SJSA1 (cell line): Measurements from ENCODE around the gene FAM216B. TPM values are rescaled to one million over a fixed set of nuclear protein-coding genes. Genes with fewer than 3 reads are reported as not detected.
"Not testable (repeated sequence)": the region's sequence is repeated elsewhere in the genome, so short reads cannot be mapped to it uniquely, and the experiment has no call there.

Source experiments
- DNase-seq, 2 experiments: peaks; one replicate each; pipeline ENCODE4 v3.0.0-alpha.2; 2015 to 2020; ENCODE audit warnings: low spot score in 2 of 2, low read depth in 1 of 2
- H3K27ac ChIP-seq: fragments of 250-450 bp; sonication (Bioruptor Pico); 2 replicates; pipeline ENCODE4 v1.5.1; 2020; ENCODE audit warnings: mild to moderate bottlenecking, moderate library complexity
- H3K27me3 ChIP-seq: fragments of 250-450 bp; sonication (Bioruptor Pico); replicated peaks from 2 replicates; pipeline ENCODE4 v1.5.1; 2020; ENCODE audit warnings: mild to moderate bottlenecking, moderate library complexity
- H3K36me3 ChIP-seq: fragments of 250-450 bp; sonication (Bioruptor Pico); 2 replicates; pipeline ENCODE4 v1.5.1; 2020; ENCODE audit warnings: mild to moderate bottlenecking
- H3K4me1 ChIP-seq: fragments of 250-450 bp; sonication (Bioruptor Pico); replicated peaks from 2 replicates; pipeline ENCODE4 v1.6.1; 2021; ENCODE audit warnings: mild to moderate bottlenecking
- H3K4me3 ChIP-seq: fragments of 250-450 bp; sonication (Bioruptor Pico); 2 replicates; pipeline ENCODE4 v1.5.1; 2020; ENCODE audit warnings: mild to moderate bottlenecking
- H3K9me3 ChIP-seq: fragments of 250-450 bp; sonication (Bioruptor Pico); replicated peaks from 2 replicates; pipeline ENCODE4 v1.5.1; 2020; ENCODE audit warnings: mild to moderate bottlenecking
- total RNA-seq: library from RNA; depleted of rRNA; stranded (reverse); fragments of >200 nt; shearing (Covaris generic); gene quantifications from 2 replicates; pipeline ENCODE4 v1.2.3, GENCODE V29; 2014

Gene FAM216B
- total RNA-seq, 1 experiment from 2014 or later: not detected

DNA sequence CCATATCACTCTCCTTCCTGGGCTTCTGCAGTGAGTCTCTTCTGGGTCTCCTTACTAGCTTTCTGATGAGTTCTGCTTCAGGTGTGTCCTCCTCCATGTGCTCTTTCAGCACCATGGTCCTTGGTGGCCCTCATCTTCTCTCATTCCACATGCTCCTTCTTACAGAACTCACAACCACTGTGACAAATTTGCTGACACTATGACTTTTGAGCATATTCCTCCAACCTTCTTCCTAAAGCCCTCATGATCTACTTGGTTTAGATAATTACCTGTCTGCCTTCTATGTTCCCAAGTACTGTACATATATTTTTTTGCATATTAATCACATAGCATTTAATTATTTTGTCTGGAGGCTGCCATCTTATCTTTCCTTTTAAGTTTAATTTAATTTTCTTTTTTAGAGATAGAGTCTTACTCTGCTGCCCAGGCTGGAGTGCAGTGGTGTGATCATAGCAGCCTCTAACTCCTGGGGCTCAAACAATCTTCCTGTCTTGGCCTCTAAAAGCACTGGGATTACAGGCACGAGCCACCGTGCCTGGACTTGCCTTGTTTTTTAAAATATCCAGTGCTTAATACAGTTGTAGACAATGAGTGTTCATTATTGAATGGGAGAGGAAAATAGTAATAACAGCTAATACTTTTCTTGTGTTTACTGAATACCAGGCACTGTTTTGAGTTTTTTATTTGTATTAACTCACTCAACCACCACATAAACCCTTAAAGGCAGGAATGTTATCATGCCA lies 23.5 kb upstream of the FAM216B start:
- Histone ChIP-seq H3K4me3 (no peak overlapping the region), H3K9me3 (no peaks in the 10 kb centered on the region; the same call in 1 of the 2 replicates), H3K27ac (no peak overlapping the region), H3K4me1 (peaks cover 60% of the 10 kb centered on the region), H3K27me3 (no peaks in the 10 kb centered on the region), H3K36me3 (no peaks in the 10 kb centered on the region)
- DNase-seq: no peak

DNA sequence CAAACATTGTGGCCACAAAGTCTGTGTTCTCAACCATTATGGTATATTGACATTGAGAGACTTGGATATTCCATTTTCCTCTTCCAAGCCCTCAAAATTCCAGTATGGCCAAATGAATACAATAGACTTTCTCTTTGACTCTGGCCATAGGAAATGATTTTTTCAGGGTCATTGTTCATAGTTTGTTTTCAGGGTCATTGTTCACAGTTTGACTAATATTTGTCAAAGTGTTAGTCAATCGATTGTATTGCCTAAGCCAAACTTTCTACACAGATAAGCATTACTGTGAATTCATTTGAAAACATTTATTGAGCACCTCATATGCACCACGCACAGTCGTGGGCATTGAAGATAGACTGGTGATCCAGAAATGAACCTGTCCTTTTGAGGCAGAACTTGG lies 22.9 kb upstream of the FAM216B start:
- no peaks in the 10 kb centered on the region for H3K27me3 ChIP-seq
- no peaks in the 10 kb centered on the region for H3K36me3 ChIP-seq
- H3K4me3 ChIP-seq: no peak overlapping the region
- no peak overlapping the region for H3K27ac ChIP-seq
- no peak for DNase-seq
- H3K4me1 ChIP-seq: peaks cover 60% of the 10 kb centered on the region
- H3K9me3 ChIP-seq: no peaks in the 10 kb centered on the region; the same call in 1 of the 2 replicates

DNA sequence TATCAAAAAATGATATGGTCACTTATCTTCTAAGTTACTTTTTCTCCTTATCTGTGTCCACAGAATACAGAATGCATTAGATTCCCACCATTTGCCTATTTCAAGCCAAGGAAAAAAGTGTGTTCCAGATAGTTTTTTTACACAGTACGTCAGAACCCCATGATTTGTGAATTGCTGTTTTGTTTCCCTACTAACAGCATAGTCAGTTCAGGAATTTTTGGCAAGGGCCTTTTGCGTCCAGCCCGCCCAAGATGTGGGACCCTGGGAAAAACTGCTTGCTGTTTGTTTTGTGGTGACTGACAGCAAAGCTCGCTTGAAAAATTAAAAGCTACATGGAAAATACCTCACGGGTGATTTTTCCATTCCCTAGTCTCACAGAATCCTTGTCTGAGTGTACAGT lies 20.4 kb upstream of the FAM216B start:
- peak; percentile 89 to 95 for DNase-seq
- Histone ChIP-seq H3K9me3 (no peaks in the 10 kb centered on the region), H3K27ac (peak overlapping the region; percentile 98), H3K36me3 (no peaks in the 10 kb centered on the region), H3K4me3 (no peak overlapping the region), H3K4me1 (peaks cover 39% of the 10 kb centered on the region), H3K27me3 (no peaks in the 10 kb centered on the region)

- peaks cover 39% of the 10 kb centered on the region for H3K4me1 ChIP-seq
- no peaks in the 10 kb centered on the region for H3K27me3 ChIP-seq
Observed at GRCh38 chr13:42762251-42762650, 19.1 kb upstream of the FAM216B start.

GRCh38 chr13:42762917-42763316 lies 18.5 kb upstream of the FAM216B start:
- peaks cover 39% of the 10 kb centered on the region for H3K4me1 ChIP-seq
- no peaks in the 10 kb centered on the region for H3K9me3 ChIP-seq
- H3K27ac ChIP-seq: peak overlapping the region; percentile 98
- DNase-seq: peak in 1 of 2 experiments; percentile 75
- H3K36me3 ChIP-seq: no peaks in the 10 kb centered on the region
- H3K27me3 ChIP-seq: no peaks in the 10 kb centered on the region
- H3K4me3 ChIP-seq: no peak overlapping the region

More at GRCh38 chr13:42762251-42762650, 19.1 kb upstream of the FAM216B start:
- H3K36me3 ChIP-seq: no peaks in the 10 kb centered on the region
- DNase-seq: peak; percentile 66 to 90
- no peak overlapping the region for H3K4me3 ChIP-seq
- H3K9me3 ChIP-seq: no peaks in the 10 kb centered on the region
- peak overlapping the region; percentile 98 for H3K27ac ChIP-seq

DNA sequence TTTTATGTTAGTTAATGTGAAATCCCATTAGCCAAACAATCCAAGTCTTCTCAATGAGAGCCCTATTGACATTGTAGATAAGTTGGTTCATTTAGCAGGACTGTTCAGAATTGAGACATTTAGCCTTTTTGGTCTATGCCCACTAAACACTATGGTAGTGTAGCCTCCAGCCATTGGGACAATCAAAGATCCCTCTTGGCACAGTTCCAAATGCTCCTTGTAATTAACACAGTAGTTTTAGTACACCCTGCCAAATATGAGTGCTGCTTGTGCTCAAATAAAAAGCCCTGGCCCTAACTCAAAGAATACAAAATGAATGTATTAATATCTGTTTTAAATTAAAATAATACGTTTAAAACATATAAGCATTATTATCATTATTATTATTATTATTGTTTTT lies 15.4 kb upstream of the FAM216B start:
- no peaks in the 10 kb centered on the region for H3K36me3 ChIP-seq
- no peak for DNase-seq
- H3K4me3 ChIP-seq: no peak overlapping the region
- peaks cover 25% of the 10 kb centered on the region for H3K4me1 ChIP-seq
- H3K9me3 ChIP-seq: no peaks in the 10 kb centered on the region
- no peaks in the 10 kb centered on the region for H3K27me3 ChIP-seq
- no peak overlapping the region for H3K27ac ChIP-seq

DNA sequence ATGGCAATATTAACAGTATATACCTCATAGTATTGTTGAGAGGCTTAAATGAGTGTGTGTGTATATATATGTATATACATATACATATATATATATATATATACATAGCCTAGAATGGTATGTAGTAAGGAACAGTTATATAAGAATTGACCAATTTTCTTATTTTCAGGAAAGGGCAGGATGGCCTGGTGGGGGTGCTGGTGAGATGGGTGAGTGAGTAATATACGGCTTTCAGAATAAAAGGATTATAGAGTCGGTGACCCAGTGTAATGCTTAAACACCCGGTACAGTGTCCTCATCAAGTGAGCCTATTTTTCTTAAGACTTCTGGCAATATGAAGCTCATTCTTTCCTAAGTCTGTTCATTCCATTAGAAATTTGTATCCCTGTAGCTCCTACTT lies 11.7 kb upstream of the FAM216B start:
- no peaks in the 10 kb centered on the region for H3K36me3 ChIP-seq
- H3K9me3 ChIP-seq: no peaks in the 10 kb centered on the region
- no peak for DNase-seq
- no peaks in the 10 kb centered on the region for H3K27me3 ChIP-seq
- H3K4me3 ChIP-seq: no peak overlapping the region
- no peak overlapping the region for H3K27ac ChIP-seq
- no peaks in the 10 kb centered on the region for H3K4me1 ChIP-seq

GRCh38 chr13:42776558-42776957 lies 4.8 kb upstream of the FAM216B start:
- not testable (repeated sequence) for H3K36me3 ChIP-seq, H3K27me3 ChIP-seq, H3K27ac ChIP-seq, H3K4me3 ChIP-seq, H3K9me3 ChIP-seq, DNase-seq, H3K4me1 ChIP-seq

GRCh38 chr13:42777467-42777866 lies 3.9 kb upstream of the FAM216B start:
- Histone ChIP-seq H3K4me3 (no peak overlapping the region), H3K36me3 (no peaks in the 10 kb centered on the region), H3K9me3 (no peaks in the 10 kb centered on the region), H3K4me1 (no peaks in the 10 kb centered on the region), H3K27ac (no peak overlapping the region), H3K27me3 (no peaks in the 10 kb centered on the region)
- no peak for DNase-seq

DNA sequence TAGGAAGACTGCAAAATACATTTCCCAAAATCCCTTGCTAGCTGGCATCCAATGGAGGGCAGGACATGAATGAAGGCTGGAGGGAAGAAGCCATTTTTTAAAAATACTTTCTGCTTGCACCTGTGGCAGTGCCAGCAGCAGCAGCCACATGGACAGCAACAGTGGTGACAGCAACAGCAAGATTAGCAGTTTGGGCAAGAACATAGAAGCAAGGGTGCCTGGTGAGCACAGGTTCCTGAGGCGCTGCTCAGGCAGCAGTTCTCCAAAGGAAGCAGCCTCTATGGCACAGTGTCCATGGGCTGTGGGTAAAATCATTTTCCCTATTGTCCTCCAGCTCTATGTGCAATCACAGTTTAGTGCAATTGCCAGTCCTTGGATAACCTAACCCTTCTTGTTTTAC lies 1.3 kb upstream of the FAM216B start:
- Histone ChIP-seq H3K27ac (no peak overlapping the region), H3K27me3 (no peaks in the 10 kb centered on the region), H3K4me3 (no peak overlapping the region), H3K9me3 (no peaks in the 10 kb centered on the region), H3K36me3 (no peaks in the 10 kb centered on the region), H3K4me1 (no peaks in the 10 kb centered on the region)
- DNase-seq: no peak

DNA sequence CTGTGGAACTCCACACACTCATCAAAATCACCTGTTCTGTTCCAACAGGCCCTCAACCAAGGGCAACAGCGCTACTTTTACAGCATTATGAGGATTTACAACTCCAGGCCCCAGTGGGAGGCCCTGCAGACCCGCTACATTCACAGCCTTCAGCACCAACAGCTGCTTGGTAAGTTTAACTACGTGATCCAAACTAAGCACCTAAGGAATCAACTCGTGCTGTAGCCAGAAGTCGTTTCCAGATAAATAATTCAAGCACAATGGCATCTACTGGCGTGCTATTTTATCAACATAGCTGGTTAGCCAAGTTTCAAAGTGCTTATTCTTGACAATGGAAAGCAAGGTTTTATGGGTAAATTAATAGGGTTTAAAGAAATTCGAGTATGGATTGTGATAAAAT lies 5.3 kb downstream of the FAM216B start:
- H3K4me3 ChIP-seq: no peak overlapping the region
- H3K27me3 ChIP-seq: no peaks in the 10 kb centered on the region
- DNase-seq: no peak
- no peak overlapping the region for H3K27ac ChIP-seq
- H3K36me3 ChIP-seq: no peaks in the 10 kb centered on the region
- H3K4me1 ChIP-seq: no peaks in the 10 kb centered on the region
- no peaks in the 10 kb centered on the region for H3K9me3 ChIP-seq

- no peak overlapping the region for H3K27ac ChIP-seq
- DNase-seq: no peak
Observed at GRCh38 chr13:42788601-42789000, 7.2 kb downstream of the FAM216B start.

DNA sequence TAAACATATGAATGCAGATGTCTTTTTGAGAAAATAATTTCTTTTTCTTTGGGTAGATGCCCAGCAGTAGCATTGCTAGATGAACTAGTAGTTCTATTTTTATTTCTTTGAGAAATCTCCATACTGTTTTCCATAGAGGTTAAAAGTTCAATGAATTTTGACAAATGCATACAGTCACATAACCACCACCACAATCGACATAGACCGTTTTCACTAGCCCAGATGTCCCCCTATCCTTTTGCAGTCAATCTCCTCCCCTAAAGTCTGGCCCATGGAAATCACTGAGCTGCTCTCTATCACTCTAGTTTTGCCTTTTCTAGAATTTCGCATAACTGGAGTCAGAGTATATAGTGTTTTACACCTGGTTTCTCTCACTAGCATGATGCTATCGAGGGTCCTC lies 10.8 kb downstream of the FAM216B start:
- Histone ChIP-seq H3K36me3 (no peaks in the 10 kb centered on the region), H3K27me3 (no peaks in the 10 kb centered on the region), H3K4me3 (no peak overlapping the region), H3K27ac (no peak overlapping the region), H3K4me1 (no peaks in the 10 kb centered on the region), H3K9me3 (no peaks in the 10 kb centered on the region)
- no peak for DNase-seq

More at GRCh38 chr13:42788601-42789000, 7.2 kb downstream of the FAM216B start:
- Histone ChIP-seq H3K4me3 (no peak overlapping the region), H3K4me1 (no peaks in the 10 kb centered on the region), H3K9me3 (no peaks in the 10 kb centered on the region), H3K27me3 (no peaks in the 10 kb centered on the region), H3K36me3 (no peaks in the 10 kb centered on the region)

- Histone ChIP-seq H3K9me3 (no peaks in the 10 kb centered on the region), H3K4me3 (no peak overlapping the region), H3K27ac (no peak overlapping the region), H3K27me3 (no peaks in the 10 kb centered on the region), H3K36me3 (no peaks in the 10 kb centered on the region), H3K4me1 (peaks cover 10% of the 10 kb centered on the region)
- no peak for DNase-seq
Observed at GRCh38 chr13:42794577-42795275, 13.3 kb downstream of the FAM216B start.
